Dedifferentiated amniotic fluid mesenchymal stem cell (primary cell): ENCODE measurements around the gene NIM1K.
"Not testable (repeated sequence)": the region's sequence is repeated elsewhere in the genome, so short reads cannot be mapped to it uniquely, and the experiment has no call there.

Experiments used
- DNase-seq: peaks from one replicate; pipeline ENCODE4 v3.0.0-alpha.2; 2016; ENCODE audit errors: extremely low spot score

Gene NIM1K

DNA sequence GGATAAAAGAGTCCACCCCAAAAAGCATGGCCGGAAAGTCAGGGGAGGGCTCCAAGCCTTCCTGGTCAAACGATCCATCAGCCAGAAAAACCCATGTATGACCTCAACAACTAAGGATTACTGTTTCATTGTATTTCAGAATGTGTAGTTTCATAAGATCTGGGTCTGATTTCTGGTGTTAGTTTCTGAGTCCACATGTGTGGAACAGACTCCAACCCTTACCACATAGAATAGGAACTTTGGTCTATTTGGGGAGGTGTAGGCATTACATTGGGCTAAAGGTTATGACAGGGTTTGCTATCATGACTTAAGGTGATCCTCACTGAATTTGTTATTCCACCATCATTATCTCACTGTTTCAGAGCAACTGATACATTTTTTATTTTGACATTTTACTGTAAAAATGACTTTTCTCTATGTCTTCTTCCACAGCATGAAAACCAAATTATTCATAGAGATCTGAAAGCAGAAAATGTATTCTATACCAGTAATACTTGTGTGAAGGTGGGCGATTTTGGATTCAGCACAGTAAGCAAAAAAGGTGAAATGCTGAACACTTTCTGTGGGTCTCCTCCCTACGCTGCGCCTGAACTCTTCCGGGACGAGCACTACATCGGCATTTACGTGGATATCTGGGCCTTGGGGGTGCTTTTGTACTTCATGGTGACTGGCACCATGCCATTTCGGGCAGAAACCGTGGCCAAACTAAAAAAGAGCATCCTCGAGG, 87.7 kb downstream of the NIM1K start:
- DNase-seq, result no peak

DNA sequence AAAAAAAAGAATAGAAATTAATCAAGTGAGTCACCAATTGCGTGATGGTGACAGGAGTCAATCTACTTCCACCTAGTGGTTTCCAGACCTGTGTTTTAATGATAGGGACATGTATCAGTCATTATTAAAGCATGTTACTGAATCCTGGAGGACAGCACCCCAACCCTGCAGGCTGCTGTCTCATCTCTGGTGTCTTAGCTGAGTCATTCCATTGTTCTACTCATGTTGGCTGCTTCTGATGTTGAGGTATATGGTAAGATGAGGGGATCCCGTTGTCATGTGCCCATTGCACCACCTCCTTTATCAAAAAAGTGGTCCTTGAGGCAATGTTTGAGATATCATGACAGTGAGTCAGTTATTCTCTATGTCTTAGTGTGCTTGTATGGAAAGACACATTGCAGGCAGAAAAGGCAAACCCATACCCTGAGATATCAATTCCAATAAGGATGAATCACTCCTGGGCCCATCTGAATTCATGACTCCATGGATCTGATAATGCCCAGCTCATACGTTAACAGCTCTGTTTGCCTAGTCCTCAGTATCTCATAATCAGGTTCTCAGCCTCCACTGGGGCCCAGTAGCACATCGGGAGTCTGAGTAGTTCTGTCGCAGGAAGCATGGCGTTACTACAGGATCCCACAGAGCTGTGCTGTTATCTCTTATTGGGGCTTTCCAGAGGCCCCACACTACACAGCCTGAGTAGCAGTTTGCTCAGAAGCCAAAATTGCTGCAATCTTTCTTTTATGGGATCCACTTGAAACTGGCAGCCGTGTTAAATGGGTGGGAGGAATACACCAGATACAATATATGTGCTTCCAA, 90.0 kb downstream of the NIM1K start:
- no peak for DNase-seq

DNA sequence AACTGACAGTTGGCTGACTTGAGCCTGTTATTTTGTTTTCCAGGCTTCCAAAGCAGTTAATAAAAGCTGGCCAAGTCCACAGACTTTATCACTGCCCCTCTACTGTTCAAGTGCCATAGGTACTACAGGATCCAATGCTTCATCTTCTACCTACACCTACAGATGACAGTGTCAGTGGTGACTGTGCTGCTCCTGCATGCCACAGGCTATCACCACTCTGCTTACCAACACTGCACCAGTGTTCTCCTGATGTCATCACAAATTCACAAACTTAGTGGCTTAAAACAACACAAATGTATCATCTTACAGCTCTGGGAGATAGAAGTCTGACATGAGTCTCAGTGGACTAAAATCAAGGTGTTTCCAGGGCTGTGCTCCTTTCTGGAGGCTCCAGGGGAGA, 94.6 kb downstream of the NIM1K start:
- no peak for DNase-seq

GRCh38 chr5:43287493-43287892, 95.5 kb downstream of the NIM1K start:
- DNase-seq, result no peak

- DNase-seq, result no peak
Observed at GRCh38 chr5:43288269-43288831, 96.3 kb downstream of the NIM1K start.

DNA sequence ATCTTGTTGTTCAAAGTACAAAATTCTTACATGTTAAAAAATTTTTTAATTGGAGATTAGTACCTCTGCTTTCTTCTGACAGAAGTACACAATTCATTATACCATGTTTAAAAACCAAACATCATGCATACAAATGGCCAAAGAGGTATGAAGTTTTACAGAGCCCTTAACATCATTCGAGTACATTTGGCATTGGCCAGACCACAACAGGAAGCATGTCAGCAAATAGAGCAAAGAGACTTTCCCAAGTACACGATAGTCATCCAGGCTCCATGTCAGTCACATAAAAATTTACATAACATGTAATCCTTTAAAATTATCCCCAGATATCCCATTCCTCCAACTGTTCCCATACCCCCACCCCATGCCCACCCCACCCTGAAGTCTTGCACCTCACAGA, 98.7 kb downstream of the NIM1K start:
- DNase-seq, result no peak

DNA sequence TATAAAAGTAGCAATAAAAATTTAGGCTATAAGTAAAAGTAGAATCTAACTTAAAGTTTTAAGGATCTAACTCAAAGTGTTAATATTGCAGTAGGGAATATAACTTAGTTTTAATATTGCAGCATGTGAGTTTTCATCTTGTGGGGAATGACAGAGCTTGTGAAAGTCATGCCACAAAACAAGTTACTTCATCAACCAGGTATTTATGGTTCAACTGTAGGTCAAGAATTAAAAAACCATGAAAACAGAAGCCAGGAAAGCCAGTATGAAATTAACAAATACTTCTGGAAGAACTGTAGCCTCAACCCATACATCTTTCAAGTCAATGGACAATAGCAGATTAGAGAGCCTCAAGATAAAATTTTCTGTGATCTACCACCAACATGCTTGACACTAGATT, 102.2 kb downstream of the NIM1K start:
- DNase-seq, result no peak

GRCh38 chr5:43295202-43295601, 103.2 kb downstream of the NIM1K start:
- DNase-seq, result no peak

DNA sequence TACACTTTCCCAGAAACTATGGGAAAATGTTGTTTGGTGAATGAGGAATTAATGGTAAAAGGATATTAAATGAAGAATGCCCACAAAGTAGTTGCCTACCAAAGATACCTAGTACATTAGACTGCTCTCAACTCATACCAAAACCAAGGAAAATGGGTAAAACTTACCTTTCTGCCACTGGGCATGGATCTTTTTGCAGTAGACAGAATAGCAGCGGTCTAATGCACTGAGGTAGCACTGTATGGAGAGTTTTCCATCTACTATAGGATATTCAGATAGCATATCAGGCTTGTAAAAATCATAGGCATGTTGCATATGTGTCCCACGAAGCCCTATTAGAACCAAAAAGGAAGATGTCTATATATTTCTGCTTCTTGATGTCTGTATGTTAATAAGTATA, 104.8 kb downstream of the NIM1K start:
- no peak for DNase-seq

DNA sequence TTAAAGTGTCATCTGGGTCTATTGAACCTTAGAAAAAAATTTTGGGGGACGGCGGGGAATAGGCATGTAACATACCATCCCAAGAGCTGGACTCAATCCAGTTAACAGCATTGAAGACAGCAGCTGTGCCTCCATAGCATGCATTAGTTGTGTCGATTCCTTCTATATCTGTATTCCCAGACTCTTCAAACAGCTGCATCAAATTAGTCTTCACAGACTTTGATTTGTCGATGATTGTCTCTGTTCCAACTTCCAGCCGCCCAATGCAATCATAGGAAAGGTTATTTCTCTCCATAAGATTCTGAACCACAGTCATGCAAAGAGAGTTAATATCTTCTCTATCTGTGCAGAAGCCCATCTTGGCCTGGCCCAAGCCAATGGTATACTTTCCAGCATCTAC, 106.4 kb downstream of the NIM1K start:
- no peak for DNase-seq

- DNase-seq, result no peak
Observed at GRCh38 chr5:43300112-43300511, 108.1 kb downstream of the NIM1K start.

GRCh38 chr5:43301653-43302091, 109.6 kb downstream of the NIM1K start:
- no peak for DNase-seq

DNA sequence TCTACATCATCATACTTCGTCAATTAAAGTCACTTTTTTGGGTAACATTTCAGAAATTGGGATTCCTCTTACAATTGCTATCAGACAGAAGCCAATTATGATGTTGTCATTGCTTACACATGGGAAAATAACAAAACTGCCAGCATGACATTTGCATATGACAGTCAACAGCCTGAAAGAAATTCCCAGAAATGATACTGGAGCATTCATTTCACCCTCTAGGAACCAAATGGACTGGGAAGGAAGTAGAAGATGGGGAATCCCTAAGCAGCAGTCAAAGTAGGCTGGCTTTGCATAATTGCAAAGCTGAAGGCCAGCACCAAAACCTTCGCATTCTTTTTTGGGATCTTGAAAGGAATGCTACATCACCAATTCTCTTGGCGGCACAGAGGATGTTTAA, 110.5 kb downstream of the NIM1K start:
- no peak for DNase-seq

- DNase-seq, result no peak
Observed at GRCh38 chr5:43303242-43303641, 111.2 kb downstream of the NIM1K start.

GRCh38 chr5:43304525-43304924, 112.5 kb downstream of the NIM1K start:
- DNase-seq, result peak; percentile 36

- peak; percentile 77 for DNase-seq
Observed at GRCh38 chr5:43305948-43306565, 114.0 kb downstream of the NIM1K start.

GRCh38 chr5:43306954-43307353, 114.9 kb downstream of the NIM1K start:
- not testable (repeated sequence) for DNase-seq

- DNase-seq, result no peak
Observed at GRCh38 chr5:43309122-43309521, 117.1 kb downstream of the NIM1K start.

GRCh38 chr5:43309637-43310036, 117.6 kb downstream of the NIM1K start:
- DNase-seq, result no peak

GRCh38 chr5:43312076-43312661, 120.1 kb downstream of the NIM1K start:
- DNase-seq, result no peak

DNA sequence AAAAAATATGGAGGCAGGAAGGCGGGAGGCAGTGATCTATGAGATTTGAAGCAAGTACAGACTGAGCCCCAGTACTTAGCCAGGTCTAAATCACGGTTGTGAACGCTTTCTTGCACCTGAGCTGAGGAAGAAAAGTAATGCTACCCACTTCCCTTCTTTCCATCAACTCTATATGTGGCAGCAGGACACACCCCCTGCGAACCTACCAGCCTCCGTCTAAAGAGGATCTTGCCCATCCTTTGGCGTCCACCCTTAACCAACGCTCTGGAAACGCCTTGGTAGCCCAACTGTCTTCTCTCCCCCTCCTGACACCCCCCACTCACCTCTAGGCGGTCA, 120.6 kb downstream of the NIM1K start:
- no peak for DNase-seq
